Stimulated activated CD8-positive, alpha-beta memory T cell treated with anti-CD3 and anti-CD28 coated beads, Interleukin-2, amount 100 ng/mL, for 48 hours (primary cell): ENCODE data around the gene TBC1D17.
A peak's percentile ranks its signal among the peaks of the same experiment; 100 is the strongest.

Source experiments
- DNase-seq, 2 donors: peaks; one replicate each; pipeline ENCODE4 v3.0.0-alpha.2; 2020; ENCODE audit warnings: low read depth in 2 of 2

The TBC1D17 gene

GRCh38 chr19:49894011-49894664, 16.6 kb downstream of the TBC1D17 start:
- DNase-seq, result no peak

GRCh38 chr19:49894879-49895565, 17.5 kb downstream of the TBC1D17 start:
- peak; percentile 49 to 55 for DNase-seq

GRCh38 chr19:49895566-49896297, 18.2 kb downstream of the TBC1D17 start:
- peak in 1 of 2 donors; percentile 61 for DNase-seq

GRCh38 chr19:49896863-49897621, 19.5 kb downstream of the TBC1D17 start, which contains the start of gene IL4I1:
Gene IL4I1 (minus strand): TSS chr19:49896887. CDS start chr19:49896160, 727 bp downstream.
- peak; percentile 43 to 59 for DNase-seq

GRCh38 chr19:49904136-49904535, 26.6 kb downstream of the TBC1D17 start:
- DNase-seq, result no peak

GRCh38 chr19:49906879-49907564, 29.5 kb downstream of the TBC1D17 start:
- DNase-seq, result no peak

GRCh38 chr19:49907745-49908446, 30.4 kb downstream of the TBC1D17 start:
- no peak for DNase-seq

GRCh38 chr19:49908480-49909420, 31.2 kb downstream of the TBC1D17 start:
- no peak for DNase-seq

GRCh38 chr19:49910179-49910578, 32.7 kb downstream of the TBC1D17 start:
- DNase-seq, result no peak

- no peak for DNase-seq
Measured at GRCh38 chr19:49911381-49912145, 34.1 kb downstream of the TBC1D17 start.

- no peak for DNase-seq
Measured at GRCh38 chr19:49912965-49913685, 35.6 kb downstream of the TBC1D17 start.

- no peak for DNase-seq
Measured at GRCh38 chr19:49913720-49914119, 36.2 kb downstream of the TBC1D17 start.

- DNase-seq, result no peak
Measured at GRCh38 chr19:49915271-49915670, 37.8 kb downstream of the TBC1D17 start.

GRCh38 chr19:49916839-49917733, 39.6 kb downstream of the TBC1D17 start:
- DNase-seq, result no peak

- DNase-seq, result no peak
Measured at GRCh38 chr19:49918089-49918488, 40.6 kb downstream of the TBC1D17 start.

GRCh38 chr19:49920624-49921363, 43.3 kb downstream of the TBC1D17 start:
- DNase-seq, result no peak
